H9 (cell line): ENCODE data around the gene CCIN. TPM values are rescaled to one million over a fixed set of nuclear protein-coding genes. Genes with fewer than 3 reads are reported as not detected.
A peak's percentile ranks its signal among the peaks of the same experiment; 100 is the strongest.

Experiments used
- DNase-seq: peaks from one replicate; pipeline ENCODE4 v3.0.0-alpha.2; 2017
- H2AFZ ChIP-seq: one replicate; pipeline ENCODE4 v1.6.1; 2013; ENCODE audit warnings: mild to moderate bottlenecking, low read length, control low read depth, moderate library complexity
- H2AK5ac ChIP-seq: 2 replicates; pipeline ENCODE4 v1.6.1; 2013; ENCODE audit warnings: low read length, control low read depth, mixed read lengths; ENCODE audit not compliant: insufficient read length
- H2BK120ac ChIP-seq: one replicate; pipeline ENCODE4 v1.6.1; 2013; ENCODE audit warnings: low read depth, mild to moderate bottlenecking, low read length, control low read depth, inconsistent platforms; ENCODE audit not compliant: poor library complexity, severe bottlenecking
- H2BK12ac ChIP-seq: 2 replicates; pipeline ENCODE4 v1.6.1; 2013; ENCODE audit warnings: low read length, control low read depth, mixed read lengths, low read depth; ENCODE audit not compliant: insufficient read length
- H2BK15ac ChIP-seq: 2 replicates; pipeline ENCODE4 v1.6.1; 2013; ENCODE audit warnings: low read depth, low read length, control low read depth
- H2BK20ac ChIP-seq: one replicate; pipeline ENCODE4 v1.6.1; 2013; ENCODE audit warnings: low read depth, mild to moderate bottlenecking, low read length, control low read depth, inconsistent platforms; ENCODE audit not compliant: poor library complexity, severe bottlenecking
- H2BK5ac ChIP-seq: 2 replicates; pipeline ENCODE4 v1.6.1; 2013; ENCODE audit warnings: low read length, control low read depth, mixed read lengths; ENCODE audit not compliant: insufficient read length
- H3K14ac ChIP-seq: 2 replicates; pipeline ENCODE4 v1.6.1; 2013; ENCODE audit warnings: low read length, control low read depth; ENCODE audit not compliant: insufficient read depth
- H3K18ac ChIP-seq: 2 replicates; pipeline ENCODE4 v1.6.1; 2013; ENCODE audit warnings: low read depth, mild to moderate bottlenecking, mixed read lengths, low read length, control low read depth; ENCODE audit not compliant: insufficient read length
- H3K23ac ChIP-seq: 2 replicates; pipeline ENCODE4 v1.6.1; 2013; ENCODE audit warnings: low read length, control low read depth, mixed read lengths, low read depth; ENCODE audit not compliant: insufficient read length
- H3K23me2 ChIP-seq: 2 replicates; pipeline ENCODE4 v1.6.1; 2013; ENCODE audit warnings: low read depth, mild to moderate bottlenecking, mixed read lengths, low read length, control low read depth; ENCODE audit not compliant: insufficient read length, poor library complexity, severe bottlenecking
- H3K27ac ChIP-seq: 2 replicates; pipeline ENCODE4 v1.5.1; 2013; ENCODE audit warnings: low read length, control low read depth, mixed read lengths, low read depth; ENCODE audit not compliant: insufficient read length
- H3K27me3 ChIP-seq: 2 replicates; pipeline ENCODE4 v1.6.1; 2013; ENCODE audit warnings: low read length, control low read depth, inconsistent platforms; ENCODE audit not compliant: insufficient read depth
- H3K4ac ChIP-seq: 2 replicates; pipeline ENCODE4 v1.6.1; 2013; ENCODE audit warnings: low read depth, mild to moderate bottlenecking, control low read depth, inconsistent platforms, low read length, moderate library complexity
- H3K4me1 ChIP-seq: 2 replicates; pipeline ENCODE4 v1.6.1; 2013; ENCODE audit warnings: low read length, control low read depth, inconsistent platforms; ENCODE audit not compliant: insufficient read depth
- H3K4me2 ChIP-seq: 2 replicates; pipeline ENCODE4 v1.6.1; 2013; ENCODE audit warnings: low read length, control low read depth, mixed read lengths; ENCODE audit not compliant: insufficient read length, insufficient read depth
- H3K56ac ChIP-seq: 2 replicates; pipeline ENCODE4 v1.6.1; 2013; ENCODE audit warnings: low read depth, mild to moderate bottlenecking, mixed read lengths, low read length, control low read depth; ENCODE audit not compliant: insufficient read length
- H3K79me1 ChIP-seq: 2 replicates; pipeline ENCODE4 v1.6.1; 2013; ENCODE audit warnings: low read depth, mild to moderate bottlenecking, moderate library complexity, low read length, control low read depth, inconsistent platforms; ENCODE audit not compliant: insufficient read depth, poor library complexity, severe bottlenecking
- H3K79me2 ChIP-seq: 2 replicates; pipeline ENCODE4 v1.6.1; 2013; ENCODE audit warnings: low read length, control low read depth, inconsistent platforms; ENCODE audit not compliant: insufficient read depth
- H3K9ac ChIP-seq: 2 replicates; pipeline ENCODE4 v1.6.1; 2013; ENCODE audit warnings: low read length, control low read depth, mixed read lengths; ENCODE audit not compliant: insufficient read length; ENCODE audit errors: extremely low read depth
- H3K9me3 ChIP-seq: one replicate; pipeline ENCODE4 v1.6.1; 2013; ENCODE audit warnings: low read depth, low read length, inconsistent platforms; ENCODE audit not compliant: control insufficient read depth
- H3T11ph ChIP-seq: one replicate; pipeline ENCODE4 v1.6.1; 2013; ENCODE audit warnings: mild to moderate bottlenecking, low read length, control low read depth, inconsistent platforms
- H4K20me1 ChIP-seq: one replicate; pipeline ENCODE4 v1.6.1; 2013; ENCODE audit not compliant: control insufficient read depth, insufficient read length, insufficient read depth
- H4K5ac ChIP-seq: 2 replicates; pipeline ENCODE4 v1.6.1; 2013; ENCODE audit warnings: low read depth, mild to moderate bottlenecking, mixed read lengths, low read length, control low read depth; ENCODE audit not compliant: insufficient read length
- H4K8ac ChIP-seq: replicated peaks from 2 replicates; pipeline ENCODE4 v1.6.1; 2013; ENCODE audit warnings: low read length, control low read depth, mixed read lengths, low read depth; ENCODE audit not compliant: insufficient read length
- H4K91ac ChIP-seq: 2 replicates; pipeline ENCODE4 v1.6.1; 2013; ENCODE audit warnings: low read depth, mild to moderate bottlenecking, moderate library complexity, mixed read lengths, low read length, control low read depth; ENCODE audit not compliant: insufficient read length
- H3K27ac Mint-ChIP-seq, 3 experiments: 2 replicates in 2 of 3; 3 replicates in 1 of 3; pipeline ENCODE4 v1.8.0; 2020 to 2021; ENCODE audit warnings: mixed read lengths in 3 of 3, mild to moderate bottlenecking in 1 of 3, moderate library complexity in 1 of 3
- H3K27me3 Mint-ChIP-seq: 2 replicates; pipeline ENCODE4 v1.8.0; 2021; ENCODE audit warnings: low read depth, mild to moderate bottlenecking, moderate library complexity, mixed read lengths
- H3K36me3 Mint-ChIP-seq, 3 experiments: 2 replicates in 2 of 3; 3 replicates in 1 of 3; pipeline ENCODE4 v1.8.0; 2020 to 2021; ENCODE audit warnings: low read depth in 3 of 3, mixed read lengths in 3 of 3; ENCODE audit not compliant: insufficient read depth in 1 of 3
- H3K4me1 Mint-ChIP-seq, 2 experiments: 2 replicates each; pipeline ENCODE4 v1.8.0; 2020; ENCODE audit warnings: mixed read lengths in 2 of 2
- H3K4me3 Mint-ChIP-seq, 2 experiments: 2 replicates in 1 of 2; 3 replicates in 1 of 2; pipeline ENCODE4 v1.8.0; 2020 to 2021; ENCODE audit warnings: mild to moderate bottlenecking in 2 of 2, mixed read lengths in 2 of 2, moderate library complexity in 1 of 2
- H3K9me3 Mint-ChIP-seq, 2 experiments: 2 replicates in 1 of 2; 3 replicates in 1 of 2; pipeline ENCODE4 v1.8.0; 2020; ENCODE audit warnings: mild to moderate bottlenecking in 2 of 2, mixed read lengths in 2 of 2, moderate library complexity in 1 of 2
- CTCF ChIP-seq: fragments of 200-600 bp; sonication (generic); conservative IDR thresholded peaks from 3 replicates; pipeline ENCODE4 v1.8.0; 2021; ENCODE audit warnings: antibody characterized with exemption, mild to moderate bottlenecking
- WGBS: extraction: QIAGEN DNeasy Blood & Tissue Kit; methylation state at CpG from one replicate; pipeline ENCODE4 v1.1.7; 2013; ENCODE audit warnings: missing lambda C conversion rate, low lambda C conversion rate, mixed read lengths; ENCODE audit not compliant: insufficient read length; ENCODE audit errors: extremely low coverage; 5-methylcytosine and 5-hydroxymethylcytosine counted together
- total RNA-seq: library from RNA; stranded (reverse); gene quantifications from 2 replicates; pipeline ENCODE4 v1.2.1, GENCODE V29; 2021

The CCIN gene
- total RNA-seq, 1 experiment from 2014 or later: not detected

DNA sequence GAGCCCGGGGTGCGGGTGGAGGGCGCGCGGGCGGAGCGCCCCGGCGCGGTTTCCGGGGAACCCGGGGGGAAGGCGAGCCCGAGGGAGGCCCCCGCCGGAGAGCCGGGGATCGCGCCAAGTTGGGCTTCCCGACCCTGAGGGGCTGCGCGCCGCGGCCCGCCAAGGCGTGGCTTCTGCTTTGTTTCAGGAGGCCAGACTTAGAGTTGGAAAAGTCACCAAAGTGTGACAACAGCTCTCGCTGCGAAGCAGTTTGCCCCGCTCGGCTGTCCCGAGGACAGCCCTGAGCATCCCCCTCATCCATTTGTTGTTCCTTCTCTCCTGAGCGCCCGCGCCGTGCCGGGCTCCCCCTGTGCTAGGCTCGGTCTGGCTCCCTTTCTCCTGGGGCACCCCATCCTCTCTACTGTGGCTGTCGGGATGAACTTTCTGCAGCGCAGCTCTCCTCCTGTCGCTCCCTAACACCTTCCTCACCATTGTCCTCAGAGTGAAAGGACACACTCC, 32.2 kb upstream of the CCIN start:
- Histone ChIP-seq H3K23ac (no peak overlapping the region), H3K9me3 (no peaks in the 10 kb centered on the region), H3K18ac (no peak overlapping the region), H3T11ph (no peak overlapping the region), H4K8ac (no peak overlapping the region), H4K5ac (no peak overlapping the region), H3K23me2 (peaks cover 14% of the 10 kb centered on the region), H2AFZ (no peak overlapping the region), H2BK12ac (no peak overlapping the region), H3K79me2 (no peaks in the 10 kb centered on the region), H3K79me1 (no peaks in the 10 kb centered on the region), H3K27me3 (peaks cover 27% of the 10 kb centered on the region), H3K4me2 (peak overlapping the region; percentile 80), H2BK5ac (no peak overlapping the region), H3K9ac (no peak overlapping the region), H2BK15ac (no peak overlapping the region), H4K91ac (no peak overlapping the region), H2AK5ac (no peak overlapping the region), H3K4me1 (peaks cover 2% of the 10 kb centered on the region; the same call in 1 of the 2 replicates), H3K56ac (no peak overlapping the region), H2BK20ac (no peak overlapping the region), H3K4ac (no peak overlapping the region), H2BK120ac (no peak overlapping the region), H3K14ac (no peak overlapping the region; the same call in 1 of the 2 replicates), H4K20me1 (no peaks in the 10 kb centered on the region), H3K27ac (no peak overlapping the region)
- peaks cover 90% of the 10 kb centered on the region for H3K27me3 Mint-ChIP-seq
- H3K9me3 Mint-ChIP-seq: peaks cover 0 to 5% of the 10 kb centered on the region in 2 experiments; a peak in 2 of 5 replicates
- TF ChIP-seq CTCF: no peak
- peaks cover 29 to 42% of the 10 kb centered on the region in 2 experiments for H3K4me1 Mint-ChIP-seq
- H3K36me3 Mint-ChIP-seq: peaks cover 0 to 1% (median 0%) of the 10 kb centered on the region in 3 experiments; a peak in 1 of 7 replicates
- no CpG with 5 or more reads among the region's 40 CpGs for WGBS
- H3K27ac Mint-ChIP-seq: peak overlapping the region in 1 of 3 experiments; percentile 60; a peak in 2 of 7 replicates
- peak overlapping the region; percentile 70 to 85 for H3K4me3 Mint-ChIP-seq
- no peak for DNase-seq
